Fibroblast of mammary gland (primary cell): ENCODE measurements around the gene TSPAN4.
A peak's percentile ranks its signal among the peaks of the same experiment; 100 is the strongest.

ENCODE experiments used
- DNase-seq: peaks from one replicate; pipeline ENCODE4 v3.0.0-alpha.2; 2010; ENCODE audit warnings: low read depth
- H3K4me3 ChIP-seq: 2 replicates; pipeline ENCODE4 v1.5.1; 2011; ENCODE audit warnings: low read depth, mild to moderate bottlenecking, low read length, moderate library complexity; ENCODE audit not compliant: control insufficient read depth
- CTCF ChIP-seq: conservative IDR thresholded peaks from 2 replicates; pipeline ENCODE4 v1.5.1; 2011; ENCODE audit warnings: low read depth, low read length, inconsistent platforms; ENCODE audit not compliant: control insufficient read depth, insufficient read depth

TSPAN4 gene

GRCh38 chr11:904380-904779 lies 61.7 kb downstream of the TSPAN4 start:
- no peak for DNase-seq
- TF ChIP-seq CTCF: no peak
- H3K4me3 ChIP-seq: no peak overlapping the region

GRCh38 chr11:905952-906351 lies 63.3 kb downstream of the TSPAN4 start:
- no peak for DNase-seq
- no peak for TF ChIP-seq CTCF
- H3K4me3 ChIP-seq: no peak overlapping the region

GRCh38 chr11:907668-908067 lies 65.0 kb downstream of the TSPAN4 start:
- DNase-seq: no peak
- H3K4me3 ChIP-seq: no peak overlapping the region
- TF ChIP-seq CTCF: no peak

- no peak for TF ChIP-seq CTCF
- no peak for DNase-seq
- H3K4me3 ChIP-seq: no peak overlapping the region
Measured at GRCh38 chr11:908273-908672, 65.6 kb downstream of the TSPAN4 start.

- DNase-seq: no peak
- TF ChIP-seq CTCF: no peak
- peak overlapping the region; percentile 72 for H3K4me3 ChIP-seq
Measured at GRCh38 chr11:909406-909805, 66.8 kb downstream of the TSPAN4 start.

- no peak for TF ChIP-seq CTCF
- DNase-seq: no peak
Measured at GRCh38 chr11:910044-910588, 67.5 kb downstream of the TSPAN4 start.

GRCh38 chr11:910589-911030 lies 68.0 kb downstream of the TSPAN4 start, which contains the start of gene CHID1:
Gene CHID1 (minus strand): TSS chr11:910810. CDS start chr11:904816, 5,994 bp downstream.
- peak; percentile 70 for DNase-seq
- H3K4me3 ChIP-seq: peak within 1 kb of the TSS; percentile 72
- no peak for TF ChIP-seq CTCF

More at GRCh38 chr11:910044-910588, 67.5 kb downstream of the TSPAN4 start:
- H3K4me3 ChIP-seq: peak overlapping the region; percentile 72
